Hepatocyte (in vitro differentiated cells): ENCODE measurements around the gene ZFYVE28.

ENCODE experiments used
- CTCF ChIP-seq: fragments of 200-600 bp; sonication (generic); IDR thresholded peaks from 2 replicates; pipeline ENCODE4 v1.5.1; 2016; ENCODE audit warnings: antibody characterized with exemption, mild to moderate bottlenecking; ENCODE audit not compliant: poor library complexity
- EZH2phosphoT487 ChIP-seq: fragments of 200-600 bp; sonication (generic); IDR thresholded peaks from one replicate; pipeline ENCODE4 v1.6.1; 2018; ENCODE audit warnings: antibody characterized with exemption, mild to moderate bottlenecking, low read depth, moderate library complexity; ENCODE audit not compliant: unreplicated experiment, severe bottlenecking

GRCh38 chr4:2412885-2413716 lies 5.3 kb downstream of the ZFYVE28 start:
- TF ChIP-seq CTCF: peak; percentile 44
- TF ChIP-seq EZH2phosphoT487: no peak
